NCI-H187 (cell line): ENCODE results near the gene C11orf42.

Source experiments
- DNase-seq, 2 experiments: peaks; one replicate each; lab custom pipeline; 2025; lab: John Stamatoyannopoulos, UW

Gene C11orf42

DNA sequence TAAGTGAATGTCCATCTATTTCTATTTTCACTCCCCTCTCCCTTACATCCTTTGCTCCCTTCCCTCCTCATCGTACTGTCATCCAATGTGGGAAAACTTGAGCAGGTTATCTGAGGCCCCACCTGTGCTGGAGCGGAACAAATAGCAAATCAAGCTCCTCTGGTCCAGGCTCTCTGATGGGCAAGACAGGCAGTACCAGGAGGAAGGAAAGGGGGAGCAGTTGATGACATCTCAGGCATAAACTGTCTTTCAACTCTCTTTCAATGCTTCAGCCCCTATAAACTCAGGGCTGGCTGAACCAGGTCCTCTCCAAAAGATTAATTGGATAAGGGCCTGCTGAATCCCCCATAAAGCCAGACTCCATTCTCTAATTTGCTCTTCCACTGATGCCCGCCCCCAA lies 52.8 kb downstream of the C11orf42 start:
- DNase-seq: no peak

GRCh38 chr11:6258571-6259081 lies 53.3 kb downstream of the C11orf42 start:
- DNase-seq: no peak

GRCh38 chr11:6260207-6260726 lies 54.9 kb downstream of the C11orf42 start:
- DNase-seq: no peak
